Bronchial epithelial cell (primary cell): ENCODE data around the gene MYO18A. TPM values are rescaled to one million over a fixed set of nuclear protein-coding genes. Genes with fewer than 3 reads are reported as not detected.

Experiments used
- DNase-seq: peaks from one replicate; pipeline ENCODE4 v3.0.0-alpha.2; 2010; ENCODE audit warnings: low read depth
- FAIRE-seq: peaks from 2 replicates; lab custom pipeline; 2011; peaks lifted over from hg19 to GRCh38; lab: Jason Lieb, UNC
- H3K27me3 ChIP-seq: 2 replicates; pipeline ENCODE4 v1.5.1; 2011; ENCODE audit warnings: low read length; ENCODE audit not compliant: control insufficient read depth, insufficient read depth
- H3K36me3 ChIP-seq: 2 replicates; pipeline ENCODE4 v1.5.1; 2011; ENCODE audit warnings: low read length; ENCODE audit not compliant: control insufficient read depth, insufficient read depth
- H3K4me3 ChIP-seq: 2 replicates; pipeline ENCODE4 v1.5.1; 2011; ENCODE audit warnings: mild to moderate bottlenecking, low read depth, low read length, control low read depth
- CTCF ChIP-seq: IDR thresholded peaks from 2 replicates; pipeline ENCODE4 v1.5.1; 2011; ENCODE audit warnings: mild to moderate bottlenecking, moderate library complexity, low read length, control low read depth, inconsistent platforms; ENCODE audit not compliant: insufficient read depth, severe bottlenecking
- total RNA-seq: library from RNA; depleted of rRNA; stranded (reverse); fragments of >200 nt; gene quantifications from 2 replicates; pipeline ENCODE4 v1.2.1, GENCODE V29; 2014

MYO18A gene
- total RNA-seq, 1 donor from 2014 or later: 23.4 TPM

GRCh38 chr17:29076087-29076486 is 104.1 kb downstream of the MYO18A start:
- peaks cover 8% of the 10 kb centered on the region for H3K36me3 ChIP-seq
- no peak overlapping the region for H3K4me3 ChIP-seq
- no peak for TF ChIP-seq CTCF
- H3K27me3 ChIP-seq: no peaks in the 10 kb centered on the region
- FAIRE-seq (no peak), DNase-seq (no peak)

GRCh38 chr17:29074488-29074887 is 105.7 kb downstream of the MYO18A start:
- peaks cover 4% of the 10 kb centered on the region for H3K36me3 ChIP-seq
- no peak for TF ChIP-seq CTCF
- no peak for FAIRE-seq

GRCh38 chr17:29073520-29073919 is 106.7 kb downstream of the MYO18A start:
- H3K4me3 ChIP-seq: no peak overlapping the region
- peaks cover 2% of the 10 kb centered on the region for H3K36me3 ChIP-seq
- no peak for TF ChIP-seq CTCF
- DNase-seq: no peak
- H3K27me3 ChIP-seq: no peaks in the 10 kb centered on the region
- no peak for FAIRE-seq

More at GRCh38 chr17:29074488-29074887, 105.7 kb downstream of the MYO18A start:
- Histone ChIP-seq H3K4me3 (no peak overlapping the region), H3K27me3 (no peaks in the 10 kb centered on the region)
- DNase-seq: no peak

- Histone ChIP-seq H3K36me3 (no peaks in the 10 kb centered on the region), H3K4me3 (no peak overlapping the region), H3K27me3 (no peaks in the 10 kb centered on the region)
- FAIRE-seq (no peak), DNase-seq (no peak)
- TF ChIP-seq CTCF: no peak
These were observed 107.2 kb downstream of the MYO18A start for GRCh38 chr17:29073045-29073444.

- no peak for DNase-seq
- TF ChIP-seq CTCF: no peak
- H3K36me3 ChIP-seq: no peaks in the 10 kb centered on the region
- H3K27me3 ChIP-seq: no peaks in the 10 kb centered on the region
- no peak for FAIRE-seq
- no peak overlapping the region for H3K4me3 ChIP-seq
These were observed 108.9 kb downstream of the MYO18A start for GRCh38 chr17:29071303-29071702.

- no peak for DNase-seq
- no peaks in the 10 kb centered on the region for H3K27me3 ChIP-seq
- no peak for TF ChIP-seq CTCF
- no peak for FAIRE-seq
- no peak overlapping the region for H3K4me3 ChIP-seq
- H3K36me3 ChIP-seq: no peaks in the 10 kb centered on the region
These were observed 109.4 kb downstream of the MYO18A start for GRCh38 chr17:29070781-29071180.
